B cell (primary cell): ENCODE results near the gene IL22RA1. TPM values are rescaled to one million over a fixed set of nuclear protein-coding genes. Genes with fewer than 3 reads are reported as not detected.

Experiments used
- ATAC-seq: fragments of 200-7000 bp; cut with Tn5 transposase; one replicate; pipeline ENCODE4 v1.10.0; 2021; ENCODE audit warnings: low read depth, mild to moderate bottlenecking, moderate number of reproducible peaks, moderate library complexity
- CTCF ChIA-PET: fragments of 350-600 bp; sonication (Branson Sonifier 250); formaldehyde crosslinking; loops from one replicate; lab custom pipeline; 2021; ENCODE audit warnings: antibody characterized with exemption, inconsistent platforms; lab: Charles Lee
- POLR2A ChIA-PET: fragments of 350-600 bp; sonication (Branson Sonifier 250); formaldehyde crosslinking; loops from one replicate; lab custom pipeline; 2021; ENCODE audit warnings: antibody characterized with exemption; lab: Charles Lee
- DNase-seq: peaks from one replicate; pipeline ENCODE4 v3.0.0; 2013
- H2AFZ ChIP-seq: 2 replicates; pipeline ENCODE4 v1.6.1; 2012; ENCODE audit warnings: mild to moderate bottlenecking, low read depth, low read length; ENCODE audit not compliant: insufficient read depth, poor library complexity, severe bottlenecking
- H3K27ac ChIP-seq, 2 donors: 1 replicate in 1 of 2; 2 replicates in 1 of 2; pipeline ENCODE4 v1.5.1; 2012 to 2013; ENCODE audit warnings: low read length in 2 of 2, mild to moderate bottlenecking in 2 of 2, moderate library complexity in 1 of 2
- H3K27me3 ChIP-seq, 4 experiments: fragments of 200-600 bp in 1 of 4; sonication (generic) in 1 of 4; replicated peaks in 1 of 4; 1 replicate in 2 of 4; 2 replicates in 2 of 4; pipeline versions ENCODE4 v1.6.1 to v1.7.0; 2013 to 2016; ENCODE audit warnings: low read length in 3 of 4, mild to moderate bottlenecking in 2 of 4, mixed read lengths in 1 of 4, moderate library complexity in 1 of 4; ENCODE audit not compliant: insufficient read depth in 4 of 4, control insufficient read depth in 3 of 4; ENCODE audit errors: control extremely low read depth in 1 of 4
- H3K36me3 ChIP-seq, 2 experiments: replicated peaks in 1 of 2; 1 replicate in 1 of 2; 2 replicates in 1 of 2; pipeline versions ENCODE4 v1.6.1 to v1.7.1; 2013; ENCODE audit warnings: low read length in 1 of 2; ENCODE audit not compliant: insufficient read depth in 2 of 2, control insufficient read depth in 1 of 2; ENCODE audit errors: control extremely low read depth in 1 of 2, extremely low read depth in 1 of 2
- H3K4me1 ChIP-seq, 2 donors: fragments of 200-600 bp in 1 of 2; sonication (generic) in 1 of 2; 1 replicate in 1 of 2; 2 replicates in 1 of 2; pipeline versions ENCODE4 v1.5.1 to v1.6.1; 2013 to 2017; ENCODE audit warnings: low read length in 2 of 2; ENCODE audit not compliant: control insufficient read depth in 2 of 2, insufficient read depth in 2 of 2
- H3K4me2 ChIP-seq: replicated peaks from 2 replicates; pipeline ENCODE3; 2012; ENCODE audit warnings: mild to moderate bottlenecking, low read depth, low read length; ENCODE audit not compliant: poor library complexity, severe bottlenecking
- H3K4me3 ChIP-seq, 5 experiments: fragments of 200-600 bp in 1 of 5; sonication (generic) in 1 of 5; 1 replicate in 3 of 5; 2 replicates in 2 of 5; pipeline versions ENCODE4 v1.5.1 to v1.7.0; 2011 to 2016; ENCODE audit warnings: low read length in 4 of 5, mild to moderate bottlenecking in 4 of 5, low read depth in 2 of 5, control low read depth in 1 of 5, moderate library complexity in 1 of 5; ENCODE audit not compliant: insufficient read depth in 1 of 5; ENCODE audit errors: control extremely low read depth in 1 of 5, extremely low read depth in 1 of 5
- H3K79me2 ChIP-seq: fragments of 200-600 bp; sonication (generic); one replicate; pipeline ENCODE4 v1.6.0; 2016; ENCODE audit warnings: low read length; ENCODE audit not compliant: control insufficient read depth, insufficient read depth
- H3K9ac ChIP-seq: fragments of 200-600 bp; sonication (generic); 2 replicates; pipeline ENCODE4 v1.6.1; 2017; ENCODE audit warnings: mild to moderate bottlenecking, low read length, moderate library complexity
- H3K9me3 ChIP-seq, 3 donors: one replicate each; pipeline versions ENCODE4 v1.6.1 to v1.7.1; 2013; ENCODE audit warnings: low read length in 2 of 3; ENCODE audit not compliant: control insufficient read depth in 2 of 3, insufficient read depth in 1 of 3; ENCODE audit errors: control extremely low read depth in 1 of 3
- H4K20me1 ChIP-seq: 2 replicates; pipeline ENCODE4 v1.6.0; 2012; ENCODE audit warnings: mild to moderate bottlenecking, low read length; ENCODE audit not compliant: insufficient read depth, control insufficient read depth, poor library complexity, severe bottlenecking
- H3K27ac Mint-ChIP-seq: one replicate; pipeline ENCODE4 v1.8.0; 2021; ENCODE audit warnings: mixed read lengths
- H3K27me3 Mint-ChIP-seq: one replicate; pipeline ENCODE4 v1.8.0; 2021; ENCODE audit warnings: mixed read lengths
- H3K4me1 Mint-ChIP-seq: one replicate; pipeline ENCODE4 v1.8.0; 2021; ENCODE audit warnings: mixed read lengths
- H3K4me3 Mint-ChIP-seq: one replicate; pipeline ENCODE4 v1.8.0; 2021; ENCODE audit warnings: mixed read lengths
- H3K9me3 Mint-ChIP-seq: one replicate; pipeline ENCODE4 v1.8.0; 2022; ENCODE audit warnings: mixed read lengths; ENCODE audit not compliant: insufficient read depth
- CTCF ChIP-seq: fragments of 200-600 bp; IDR thresholded peaks from one replicate; pipeline ENCODE4 v1.8.0; 2022; ENCODE audit warnings: antibody characterized with exemption, mild to moderate bottlenecking
- EZH2 ChIP-seq: IDR thresholded peaks from 2 replicates; pipeline ENCODE4 v1.6.1; 2012; ENCODE audit warnings: borderline replicate concordance, low read depth, mild to moderate bottlenecking, moderate library complexity, low read length; ENCODE audit not compliant: insufficient read depth, poor library complexity, severe bottlenecking
- WGBS: methylation state at CpG from one replicate; pipeline ENCODE4 v1.1.5; 2013; ENCODE audit warnings: missing lambda C conversion rate; ENCODE audit not compliant: insufficient coverage; 5-methylcytosine and 5-hydroxymethylcytosine counted together
- intact Hi-C: fragments of 100-400 bp; cut with micrococcal nuclease; formaldehyde crosslinking; loops from one replicate; pipeline ENCODE4 v1.10.0; 2022
- polyA plus RNA-seq: library from polyadenylated mRNA; depleted of rRNA; stranded (reverse); fragments of >200 nt; gene quantifications from 2 replicates; pipeline ENCODE4 v1.2.3, GENCODE V29; 2012
- total RNA-seq, 2 donors: library from RNA; stranded (reverse); fragments of 120-200 nt in 1 of 2; gene quantifications; 1 replicate in 1 of 2; 2 replicates in 1 of 2; pipeline versions ENCODE4 v1.2.3 to v1.2.4, GENCODE V29; 2013 to 2022

The IL22RA1 gene
- total and polyA plus RNA-seq, 2 donors (not counting 1 experiment from before 2014, with no cell fraction given) = 0.10 TPM

- Histone ChIP-seq H3K9me3 (peaks cover 0 to 7% (median 0%) of the 10 kb centered on the region in 3 donors), H3K9ac (no peak overlapping the region), H3K4me3 (no peak overlapping the region), H3K4me1 (no peaks in the 10 kb centered on the region), H3K27ac (no peak overlapping the region), H3K27me3 (no peaks in the 10 kb centered on the region), H2AFZ (no peak overlapping the region), H3K79me2 (no peaks in the 10 kb centered on the region), H3K4me2 (no peak overlapping the region), H4K20me1 (no peaks in the 10 kb centered on the region), H3K36me3 (no peaks in the 10 kb centered on the region)
- CTCF ChIA-PET = no interaction called here
- no peak for DNase-seq
- no peak for ATAC-seq
- intact Hi-C loops = no loop called here
- no peak for TF ChIP-seq CTCF
- TF ChIP-seq EZH2 = no peak
- WGBS = 89% methylated on average over 5 of the region's 13 CpGs
- Mint-ChIP-seq H3K27ac (no peak overlapping the region), H3K4me1 (no peaks in the 10 kb centered on the region), H3K27me3 (peaks cover 2% of the 10 kb centered on the region), H3K9me3 (no peaks in the 10 kb centered on the region), H3K4me3 (no peak overlapping the region)
- POLR2A ChIA-PET = no interaction called here
Observed at GRCh38 chr1:24100945-24101737, 41.8 kb downstream of the IL22RA1 start.

GRCh38 chr1:24098943-24099638 lies 43.8 kb downstream of the IL22RA1 start:
- no peak overlapping the region for H3K4me2 ChIP-seq
- TF ChIP-seq CTCF (no peak), EZH2 (no peak)
- no peak overlapping the region for H3K4me3 ChIP-seq
- H3K4me1 ChIP-seq = no peaks in the 10 kb centered on the region
- intact Hi-C loops = no loop called here
- H2AFZ ChIP-seq = no peak overlapping the region
- H4K20me1 ChIP-seq = no peaks in the 10 kb centered on the region
- no peak overlapping the region for H3K9ac ChIP-seq
- WGBS = 90% methylated on average over 9 of the region's 12 CpGs
- no peaks in the 10 kb centered on the region for H3K9me3 Mint-ChIP-seq
- no peak for ATAC-seq
- no peaks in the 10 kb centered on the region for H3K4me1 Mint-ChIP-seq
- H3K27ac ChIP-seq = no peak overlapping the region
- peaks cover 7% of the 10 kb centered on the region for H3K27me3 Mint-ChIP-seq
- no peak overlapping the region for H3K27ac Mint-ChIP-seq
- H3K4me3 Mint-ChIP-seq = no peak overlapping the region
- no peaks in the 10 kb centered on the region for H3K36me3 ChIP-seq
- DNase-seq = no peak
- H3K9me3 ChIP-seq = peaks cover 0 to 7% (median 0%) of the 10 kb centered on the region in 3 donors
- H3K27me3 ChIP-seq = no peaks in the 10 kb centered on the region
- ChIA-PET POLR2A (no interaction called here), CTCF (no interaction called here)
- no peaks in the 10 kb centered on the region for H3K79me2 ChIP-seq
